Neural cell (in vitro differentiated cells): ENCODE measurements around the gene SRA1. TPM values are rescaled to one million over a fixed set of nuclear protein-coding genes. Genes with fewer than 3 reads are reported as not detected.
"Not testable (repeated sequence)": the region's sequence is repeated elsewhere in the genome, so short reads cannot be mapped to it uniquely, and the experiment has no call there.

ENCODE experiments used
- H2AFZ ChIP-seq: fragments of 200-600, 300-800 bp; sonication (generic), shearing (Covaris generic); 2 replicates; pipeline ENCODE4 v1.6.0; 2014; ENCODE audit warnings: low read depth, mild to moderate bottlenecking, antibody characterized with exemption, low read length, moderate library complexity
- H3F3A ChIP-seq: fragments of 200-600 bp; shearing (Covaris generic); 2 replicates; pipeline ENCODE4 v1.6.1; 2016; ENCODE audit warnings: mild to moderate bottlenecking, moderate library complexity, mixed read lengths, antibody characterized with exemption, low read length; ENCODE audit not compliant: insufficient read depth, poor library complexity, severe bottlenecking
- H3K27ac ChIP-seq: fragments of 200-600, 300-800 bp; sonication (generic), shearing (Covaris generic); 2 replicates; pipeline ENCODE4 v1.5.1; 2014; ENCODE audit warnings: mild to moderate bottlenecking, low read length, moderate library complexity
- H3K27me3 ChIP-seq: fragments of 300-800, 200-600 bp; sonication (generic), shearing (Covaris generic); 2 replicates; pipeline ENCODE4 v1.6.0; 2014; ENCODE audit warnings: mild to moderate bottlenecking, low read depth, low read length, moderate library complexity; ENCODE audit not compliant: insufficient read depth
- H3K36me3 ChIP-seq: fragments of 300-800, 200-600 bp; sonication (generic), shearing (Covaris generic); 2 replicates; pipeline ENCODE4 v1.5.1; 2014; ENCODE audit warnings: mild to moderate bottlenecking, antibody characterized with exemption, low read length, moderate library complexity; ENCODE audit not compliant: insufficient read depth
- H3K4me2 ChIP-seq: fragments of 300-800, 200-600 bp; sonication (generic), shearing (Covaris generic); 2 replicates; pipeline ENCODE4 v1.6.0; 2014; ENCODE audit warnings: mild to moderate bottlenecking, low read length
- H3K4me3 ChIP-seq: fragments of 300-800, 200-600 bp; sonication (generic), shearing (Covaris generic); 2 replicates; pipeline ENCODE4 v1.5.1; 2014; ENCODE audit warnings: mild to moderate bottlenecking, low read length, moderate library complexity
- H3K79me2 ChIP-seq: fragments of 200-600 bp; shearing (Covaris generic); replicated peaks from 2 replicates; pipeline ENCODE4 v1.6.0; 2014; ENCODE audit warnings: mild to moderate bottlenecking, low read length, moderate library complexity; ENCODE audit not compliant: insufficient read depth
- H3K9ac ChIP-seq: fragments of 300-800, 200-600 bp; sonication (generic), shearing (Covaris generic); 2 replicates; pipeline ENCODE4 v1.6.1; 2016; ENCODE audit warnings: mild to moderate bottlenecking, low read length, mixed read lengths
- H3K9me2 ChIP-seq: fragments of 200-600 bp; shearing (Covaris generic); 2 replicates; pipeline ENCODE4 v1.6.1; 2016; ENCODE audit warnings: mild to moderate bottlenecking, low read length, mixed read lengths; ENCODE audit not compliant: insufficient read depth
- H3K9me3 ChIP-seq: fragments of 200-600, 300-800 bp; sonication (generic), shearing (Covaris generic); 2 replicates; pipeline ENCODE4 v1.6.1; 2016; ENCODE audit warnings: mild to moderate bottlenecking, mixed run types, low read length, moderate library complexity, mixed read lengths
- H4K20me1 ChIP-seq: fragments of 200-600 bp; shearing (Covaris generic); 2 replicates; pipeline ENCODE4 v1.6.1; 2016; ENCODE audit warnings: mild to moderate bottlenecking, mixed run types; ENCODE audit not compliant: insufficient read depth
- CTCF ChIP-seq: fragments of 450-650 bp; IDR thresholded peaks from 2 replicates; pipeline ENCODE4 v1.5.1; 2014; ENCODE audit warnings: antibody characterized with exemption, mild to moderate bottlenecking, moderate library complexity; ENCODE audit not compliant: poor library complexity, severe bottlenecking
- EP300 ChIP-seq: fragments of 450-650 bp; conservative IDR thresholded peaks from 2 replicates; pipeline ENCODE4 v1.6.1; 2014; ENCODE audit warnings: antibody characterized with exemption, mild to moderate bottlenecking, moderate library complexity; ENCODE audit not compliant: poor library complexity, severe bottlenecking
- EZH2 ChIP-seq: fragments of 200-600, 300-800 bp; shearing (Covaris generic), sonication (generic); IDR thresholded peaks from 2 replicates; pipeline ENCODE4 v1.6.1; 2014; ENCODE audit warnings: antibody characterized with exemption, low read length, borderline replicate concordance, mild to moderate bottlenecking; ENCODE audit not compliant: insufficient read depth, poor library complexity, severe bottlenecking
- MXI1 ChIP-seq: fragments of 450-650 bp; conservative IDR thresholded peaks from 2 replicates; pipeline ENCODE4 v1.6.1; 2014; ENCODE audit warnings: antibody characterized with exemption, mild to moderate bottlenecking; ENCODE audit not compliant: poor library complexity, severe bottlenecking
- POLR2AphosphoS5 ChIP-seq: IDR thresholded peaks from 2 replicates; pipeline ENCODE4 v1.6.1; 2012
- RAD21 ChIP-seq: fragments of 450-650 bp; conservative IDR thresholded peaks from 2 replicates; pipeline ENCODE4 v1.6.1; 2014; ENCODE audit warnings: antibody characterized with exemption, mild to moderate bottlenecking, moderate library complexity
- SMC3 ChIP-seq: fragments of 450-650 bp; conservative IDR thresholded peaks from 2 replicates; pipeline ENCODE4 v1.6.1; 2014; ENCODE audit warnings: antibody characterized with exemption, mild to moderate bottlenecking, moderate library complexity; ENCODE audit not compliant: poor library complexity
- TAF1 ChIP-seq: IDR thresholded peaks from 2 replicates; pipeline ENCODE4 v1.6.1; 2012; ENCODE audit warnings: low read depth
- polyA plus RNA-seq: library from polyadenylated mRNA; depleted of rRNA; stranded (reverse); fragments of >200 nt; gene quantifications from 2 replicates; pipeline ENCODE4 v1.2.3, GENCODE V29; 2014
- TF ChIP-seq, protein P1 (sequence below): IDR thresholded peaks from 2 replicates; pipeline ENCODE4 v1.6.1; 2012; ENCODE audit warnings: borderline replicate concordance

Gene SRA1
- polyA plus RNA-seq, 1 donor from 2014 or later, result 73.5 TPM

GRCh38 chr5:140588311-140589070, 31.2 kb upstream of the SRA1 start:
- H3K79me2 ChIP-seq, result no peaks in the 10 kb centered on the region
- no peak overlapping the region for H2AFZ ChIP-seq
- no peaks in the 10 kb centered on the region for H3K36me3 ChIP-seq
- H3F3A ChIP-seq, result no peaks in the 10 kb centered on the region
- H4K20me1 ChIP-seq, result no peaks in the 10 kb centered on the region
- TF ChIP-seq RAD21 (no peak), TAF1 (no peak), CTCF (no peak), POLR2AphosphoS5 (no peak)
- TF ChIP-seq, protein P1, sequence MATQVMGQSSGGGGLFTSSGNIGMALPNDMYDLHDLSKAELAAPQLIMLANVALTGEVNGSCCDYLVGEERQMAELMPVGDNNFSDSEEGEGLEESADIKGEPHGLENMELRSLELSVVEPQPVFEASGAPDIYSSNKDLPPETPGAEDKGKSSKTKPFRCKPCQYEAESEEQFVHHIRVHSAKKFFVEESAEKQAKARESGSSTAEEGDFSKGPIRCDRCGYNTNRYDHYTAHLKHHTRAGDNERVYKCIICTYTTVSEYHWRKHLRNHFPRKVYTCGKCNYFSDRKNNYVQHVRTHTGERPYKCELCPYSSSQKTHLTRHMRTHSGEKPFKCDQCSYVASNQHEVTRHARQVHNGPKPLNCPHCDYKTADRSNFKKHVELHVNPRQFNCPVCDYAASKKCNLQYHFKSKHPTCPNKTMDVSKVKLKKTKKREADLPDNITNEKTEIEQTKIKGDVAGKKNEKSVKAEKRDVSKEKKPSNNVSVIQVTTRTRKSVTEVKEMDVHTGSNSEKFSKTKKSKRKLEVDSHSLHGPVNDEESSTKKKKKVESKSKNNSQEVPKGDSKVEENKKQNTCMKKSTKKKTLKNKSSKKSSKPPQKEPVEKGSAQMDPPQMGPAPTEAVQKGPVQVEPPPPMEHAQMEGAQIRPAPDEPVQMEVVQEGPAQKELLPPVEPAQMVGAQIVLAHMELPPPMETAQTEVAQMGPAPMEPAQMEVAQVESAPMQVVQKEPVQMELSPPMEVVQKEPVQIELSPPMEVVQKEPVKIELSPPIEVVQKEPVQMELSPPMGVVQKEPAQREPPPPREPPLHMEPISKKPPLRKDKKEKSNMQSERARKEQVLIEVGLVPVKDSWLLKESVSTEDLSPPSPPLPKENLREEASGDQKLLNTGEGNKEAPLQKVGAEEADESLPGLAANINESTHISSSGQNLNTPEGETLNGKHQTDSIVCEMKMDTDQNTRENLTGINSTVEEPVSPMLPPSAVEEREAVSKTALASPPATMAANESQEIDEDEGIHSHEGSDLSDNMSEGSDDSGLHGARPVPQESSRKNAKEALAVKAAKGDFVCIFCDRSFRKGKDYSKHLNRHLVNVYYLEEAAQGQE, result no peak
- no peaks in the 10 kb centered on the region for H3K9me3 ChIP-seq
- no peaks in the 10 kb centered on the region for H3K9me2 ChIP-seq
- H3K27me3 ChIP-seq, result no peaks in the 10 kb centered on the region
- no peak overlapping the region for H3K4me3 ChIP-seq
- H3K27ac ChIP-seq, result no peak overlapping the region
- no peak overlapping the region for H3K9ac ChIP-seq
- H3K4me2 ChIP-seq, result no peak overlapping the region

GRCh38 chr5:140587495-140587894, 30.2 kb upstream of the SRA1 start:
- H4K20me1 ChIP-seq, result no peaks in the 10 kb centered on the region
- no peak overlapping the region for H2AFZ ChIP-seq
- no peak overlapping the region for H3K4me3 ChIP-seq
- no peaks in the 10 kb centered on the region for H3F3A ChIP-seq
- no peaks in the 10 kb centered on the region for H3K9me2 ChIP-seq
- no peak overlapping the region for H3K4me2 ChIP-seq
- H3K9ac ChIP-seq, result no peak overlapping the region
- H3K79me2 ChIP-seq, result no peaks in the 10 kb centered on the region
- H3K27me3 ChIP-seq, result no peaks in the 10 kb centered on the region
- TF ChIP-seq EP300 (no peak), EZH2 (no peak), POLR2AphosphoS5 (no peak), TAF1 (no peak), MXI1 (no peak), RAD21 (no peak), CTCF (no peak), SMC3 (no peak)
- TF ChIP-seq, protein P1, result no peak
- no peaks in the 10 kb centered on the region for H3K9me3 ChIP-seq
- H3K27ac ChIP-seq, result no peak overlapping the region
- no peaks in the 10 kb centered on the region for H3K36me3 ChIP-seq

DNA sequence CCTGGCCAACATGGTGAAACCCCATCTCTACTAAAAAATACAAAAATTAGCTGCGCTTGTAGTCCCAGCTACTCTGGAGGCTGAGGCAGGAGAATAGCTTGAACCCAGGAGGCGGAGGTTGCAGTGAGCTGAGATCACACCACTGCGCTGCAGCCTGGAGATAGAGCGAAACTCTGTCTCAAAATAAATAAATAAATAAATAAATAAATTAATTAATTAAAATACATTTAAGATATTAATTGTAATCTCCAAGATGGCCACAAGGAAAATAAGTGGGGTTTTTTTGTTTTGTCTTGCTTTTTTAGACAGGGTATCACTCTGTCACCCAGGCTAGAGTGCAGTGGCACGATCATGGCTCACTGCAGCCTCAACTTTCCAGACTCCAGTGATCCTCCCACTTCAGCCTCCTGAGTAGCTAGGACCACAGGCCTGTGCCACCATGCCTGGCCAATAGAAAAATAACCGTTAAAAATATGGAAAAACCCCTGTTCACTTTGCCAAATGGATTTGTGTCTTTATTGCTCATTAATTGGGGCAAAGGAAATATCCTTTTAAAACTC, 22.0 kb upstream of the SRA1 start:
- H3K4me3 ChIP-seq, H4K20me1 ChIP-seq, H3K9me2 ChIP-seq, H3K27me3 ChIP-seq, H3K4me2 ChIP-seq, H3K9ac ChIP-seq, H2AFZ ChIP-seq, H3K79me2 ChIP-seq, H3K9me3 ChIP-seq, H3F3A ChIP-seq, H3K36me3 ChIP-seq, H3K27ac ChIP-seq: not testable (repeated sequence)
